Central memory CD8-positive, alpha-beta T cell (primary cell): ENCODE data around the gene RNU6-9.
"Not testable (repeated sequence)": the region's sequence is repeated elsewhere in the genome, so short reads cannot be mapped to it uniquely, and the experiment has no call there.

Experiments
- ATAC-seq: fragments of 150-1000 bp; cut with Tn5 transposase; replicated peaks from 2 replicates; pipeline ENCODE4 v1.10.0; 2022; ENCODE audit warnings: mild to moderate bottlenecking, moderate FRiP score, moderate number of reproducible peaks; ENCODE audit not compliant: poor library complexity, severe bottlenecking; ENCODE audit errors: extremely low read depth
- DNase-seq, 2 donors: peaks; one replicate each; pipeline ENCODE4 v3.0.0; 2021; ENCODE audit warnings: low spot score in 2 of 2
- H3K27ac Mint-ChIP-seq: one replicate; pipeline ENCODE4 v1.8.0; 2022; ENCODE audit warnings: low read depth, mild to moderate bottlenecking, moderate library complexity, mixed read lengths
- H3K27me3 Mint-ChIP-seq: one replicate; pipeline ENCODE4 v1.8.0; 2022; ENCODE audit warnings: mixed read lengths
- H3K36me3 Mint-ChIP-seq: one replicate; pipeline ENCODE4 v1.8.0; 2022; ENCODE audit warnings: mild to moderate bottlenecking, moderate library complexity, mixed read lengths; ENCODE audit not compliant: insufficient read depth
- H3K4me1 Mint-ChIP-seq: one replicate; pipeline ENCODE4 v1.8.0; 2022; ENCODE audit warnings: mixed read lengths
- H3K4me3 Mint-ChIP-seq: one replicate; pipeline ENCODE4 v1.8.0; 2022; ENCODE audit warnings: mild to moderate bottlenecking, moderate library complexity, mixed read lengths
- H3K9me3 Mint-ChIP-seq: one replicate; pipeline ENCODE4 v1.8.0; 2022; ENCODE audit warnings: mixed read lengths

RNU6-9 gene

GRCh38 chr19:892894-893689 is at the start of gene RNU6-9, which contains the start of gene MED16:
TSS of gene RNU6-9 (plus strand) at chr19:893484.
TSS of gene MED16 (minus strand) at chr19:893187. CDS start at chr19:891131, 2,056 bp downstream.
- peak within 1 kb of the TSS; percentile 100 for H3K27ac Mint-ChIP-seq
- no peaks in the 10 kb centered on the region for H3K27me3 Mint-ChIP-seq
- no peaks in the 10 kb centered on the region for H3K9me3 Mint-ChIP-seq

DNA sequence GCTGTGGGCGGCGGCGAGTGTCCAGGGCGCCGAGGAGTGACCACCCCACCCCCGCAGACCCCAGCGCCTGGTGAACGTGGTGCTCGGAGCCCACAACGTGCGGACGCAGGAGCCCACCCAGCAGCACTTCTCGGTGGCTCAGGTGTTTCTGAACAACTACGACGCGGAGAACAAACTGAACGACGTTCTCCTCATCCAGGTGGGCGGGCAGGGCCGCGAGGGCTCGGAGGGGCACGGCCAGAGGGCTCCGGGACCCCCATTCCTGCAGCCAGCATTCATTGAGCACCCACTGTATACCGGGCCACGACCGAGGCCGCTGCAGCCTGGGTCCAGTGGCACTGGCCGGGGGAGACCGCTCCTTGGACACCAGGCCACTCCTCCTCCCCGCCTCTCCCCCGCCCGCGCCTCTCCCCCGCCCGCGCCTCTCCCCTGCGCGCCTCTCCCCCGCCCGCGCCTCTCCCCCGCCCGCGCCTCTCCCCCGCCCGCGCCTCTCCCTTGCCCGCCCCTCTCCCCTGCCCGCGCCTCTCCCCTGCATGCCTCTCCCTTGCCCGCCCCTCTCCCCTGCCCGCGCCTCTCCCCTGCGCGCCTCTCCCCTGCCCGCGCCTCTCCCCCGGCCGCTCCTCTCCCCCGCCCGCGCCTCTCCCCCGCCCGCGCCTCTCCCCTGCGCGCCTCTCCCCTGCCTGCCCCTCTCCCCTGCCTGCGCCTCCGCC is 49.3 kb upstream of the RNU6-9 start:
- Mint-ChIP-seq H3K36me3 (peaks cover 9% of the 10 kb centered on the region), H3K9me3 (peaks cover 5% of the 10 kb centered on the region), H3K27me3 (peaks cover 71% of the 10 kb centered on the region), H3K4me1 (peaks cover 6% of the 10 kb centered on the region), H3K27ac (no peak overlapping the region), H3K4me3 (no peak overlapping the region)
- ATAC-seq: no peak
- DNase-seq: no peak

More at GRCh38 chr19:892894-893689, at the start of gene RNU6-9, which contains the start of gene MED16:
- DNase-seq (peak; percentile 80 to 91), ATAC-seq (peak; percentile 95)
- peaks cover 41% of the 10 kb centered on the region for H3K36me3 Mint-ChIP-seq
- H3K4me1 Mint-ChIP-seq: peaks cover 24% of the 10 kb centered on the region
- H3K4me3 Mint-ChIP-seq: peak within 1 kb of the TSS; percentile 95

DNA sequence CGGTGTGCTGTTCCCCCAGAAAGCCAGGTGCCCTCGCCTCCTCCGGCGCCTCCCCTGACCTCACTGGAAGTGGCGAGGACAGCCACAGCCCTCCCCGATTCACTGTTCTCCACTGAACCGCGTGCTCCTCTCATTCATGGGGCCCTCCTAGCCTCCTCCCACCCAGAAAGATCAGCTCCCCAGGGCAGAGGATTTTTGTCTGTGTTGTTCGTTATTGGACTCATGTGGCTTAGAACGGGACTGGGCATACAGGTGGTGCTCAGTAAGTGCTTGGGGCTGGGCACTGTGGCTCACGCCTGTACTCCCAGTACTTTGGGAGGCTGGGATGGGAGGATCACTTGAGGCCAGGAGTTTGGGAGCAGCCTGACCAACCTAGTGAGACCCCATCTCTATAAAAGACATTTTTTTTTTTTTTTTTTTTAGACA is 48.7 kb upstream of the RNU6-9 start:
- ATAC-seq: peak; percentile 52
- H3K27ac Mint-ChIP-seq: no peak overlapping the region

DNA sequence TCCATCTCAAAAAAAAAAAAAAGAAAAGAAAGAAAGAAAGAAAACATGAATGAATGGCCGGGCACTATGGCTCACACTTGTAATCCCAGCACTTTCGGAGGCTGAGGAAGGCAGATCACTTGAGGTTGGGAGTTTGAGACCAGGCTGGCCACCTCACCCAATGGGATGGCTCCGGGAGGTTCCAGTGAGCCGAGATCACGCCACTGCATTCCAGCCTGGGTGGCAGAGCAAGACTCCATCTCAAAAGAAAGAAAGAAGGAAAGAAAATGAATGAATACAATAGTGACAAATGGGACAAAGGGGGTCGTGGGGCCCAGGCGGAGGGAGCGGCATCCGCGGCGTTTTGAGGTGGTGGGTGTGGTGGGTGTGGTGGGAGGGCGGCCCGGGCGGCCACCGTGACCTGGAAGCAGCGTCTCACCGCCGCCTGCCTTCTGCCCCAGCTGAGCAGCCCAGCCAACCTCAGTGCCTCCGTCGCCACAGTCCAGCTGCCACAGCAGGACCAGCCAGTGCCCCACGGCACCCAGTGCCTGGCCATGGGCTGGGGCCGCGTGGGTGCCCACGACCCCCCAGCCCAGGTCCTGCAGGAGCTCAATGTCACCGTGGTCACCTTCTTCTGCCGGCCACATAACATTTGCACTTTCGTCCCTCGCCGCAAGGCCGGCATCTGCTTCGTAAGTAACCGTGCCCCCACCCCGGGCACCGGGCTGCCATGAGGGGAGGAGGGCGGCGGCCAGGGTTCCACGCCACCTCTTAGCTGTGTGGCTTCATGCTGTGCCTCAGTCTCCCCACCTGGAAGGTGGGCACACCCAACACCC is 47.4 kb upstream of the RNU6-9 start:
- H3K4me1 Mint-ChIP-seq: peaks cover 6% of the 10 kb centered on the region
- H3K4me3 Mint-ChIP-seq: no peak overlapping the region
- peaks cover 80% of the 10 kb centered on the region for H3K27me3 Mint-ChIP-seq
- DNase-seq (no peak), ATAC-seq (no peak)
- H3K9me3 Mint-ChIP-seq: peaks cover 5% of the 10 kb centered on the region
- H3K36me3 Mint-ChIP-seq: peaks cover 7% of the 10 kb centered on the region
- no peak overlapping the region for H3K27ac Mint-ChIP-seq

More for the DNA sequence above, 48.7 kb upstream of the RNU6-9 start:
- H3K4me1 Mint-ChIP-seq: peaks cover 6% of the 10 kb centered on the region
- peaks cover 7% of the 10 kb centered on the region for H3K36me3 Mint-ChIP-seq
- no peak overlapping the region for H3K4me3 Mint-ChIP-seq
- DNase-seq: no peak
- H3K27me3 Mint-ChIP-seq: peaks cover 76% of the 10 kb centered on the region
- peaks cover 5% of the 10 kb centered on the region for H3K9me3 Mint-ChIP-seq

- H3K27ac Mint-ChIP-seq: no peak overlapping the region
- DNase-seq (no peak), ATAC-seq (no peak)
- peaks cover 62% of the 10 kb centered on the region for H3K27me3 Mint-ChIP-seq
- H3K4me1 Mint-ChIP-seq: peaks cover 6% of the 10 kb centered on the region
- H3K9me3 Mint-ChIP-seq: no peaks in the 10 kb centered on the region
- no peak overlapping the region for H3K4me3 Mint-ChIP-seq
- H3K36me3 Mint-ChIP-seq: peaks cover 4% of the 10 kb centered on the region
These were observed 44.8 kb upstream of the RNU6-9 start for GRCh38 chr19:848386-848921.

DNA sequence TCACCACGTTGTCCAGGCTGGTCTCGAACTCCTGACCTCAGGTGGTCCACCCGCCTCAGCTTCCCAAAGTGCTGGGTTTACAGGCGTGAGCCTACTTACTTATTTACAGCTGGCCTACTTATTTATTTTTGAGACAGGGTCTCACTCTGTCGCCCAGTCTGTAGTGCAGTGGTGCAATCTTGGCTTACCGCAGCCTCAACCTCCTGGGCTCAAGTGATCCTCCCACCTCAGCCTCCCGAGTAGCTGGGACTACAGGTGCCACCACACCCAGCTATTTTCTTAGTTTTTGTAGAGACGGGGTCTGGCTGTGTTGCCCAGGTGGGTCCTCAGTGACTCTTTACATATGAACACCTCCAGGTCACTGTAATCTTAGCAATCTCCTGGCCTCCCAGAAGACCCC is 44.1 kb upstream of the RNU6-9 start:
- not testable (repeated sequence) for H3K36me3 Mint-ChIP-seq, ATAC-seq, H3K27ac Mint-ChIP-seq, DNase-seq, H3K4me1 Mint-ChIP-seq, H3K4me3 Mint-ChIP-seq, H3K9me3 Mint-ChIP-seq
- peaks cover 58% of the 10 kb centered on the region for H3K27me3 Mint-ChIP-seq

DNA sequence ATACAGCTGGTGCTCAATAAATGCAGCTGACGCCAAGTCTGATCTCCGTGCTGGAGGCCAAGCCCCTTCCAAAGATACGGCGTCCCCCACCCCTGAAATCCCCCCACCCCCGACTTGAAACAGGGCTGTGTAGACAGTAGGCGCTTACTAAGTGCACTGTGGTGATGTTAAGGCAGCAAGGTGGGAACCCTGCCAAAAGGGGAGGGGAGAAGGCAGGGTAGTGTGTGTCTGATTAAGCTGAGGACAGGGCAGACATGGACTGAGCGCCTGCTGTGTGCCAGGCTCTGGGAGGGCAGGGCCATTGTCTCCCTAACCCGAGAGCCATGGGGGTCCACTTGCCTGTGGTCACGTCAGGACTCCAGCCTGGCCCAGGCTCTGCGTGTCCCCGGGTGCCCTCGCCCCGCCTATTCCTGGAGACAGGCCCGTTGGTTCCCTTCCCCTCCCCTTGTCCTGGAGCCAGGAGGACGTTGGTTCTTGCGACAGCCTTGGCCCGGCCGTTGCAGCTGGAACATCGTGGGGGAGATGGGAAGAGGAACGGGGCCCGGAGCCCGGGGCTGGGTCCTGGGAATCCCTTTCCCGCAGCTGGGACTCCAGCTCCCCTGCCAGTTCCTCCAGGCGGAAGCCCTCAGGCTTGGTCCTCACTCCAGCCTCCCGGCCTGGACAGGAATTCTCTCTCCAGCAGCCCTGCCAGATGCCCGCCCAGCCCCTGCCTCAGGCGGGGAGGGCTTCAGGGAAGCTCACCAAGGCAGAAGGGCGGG is 42.9 kb upstream of the RNU6-9 start:
- no peak overlapping the region for H3K27ac Mint-ChIP-seq
- peaks cover 4% of the 10 kb centered on the region for H3K36me3 Mint-ChIP-seq
- ATAC-seq (no peak), DNase-seq (no peak)
- no peaks in the 10 kb centered on the region for H3K4me1 Mint-ChIP-seq
- no peak overlapping the region for H3K4me3 Mint-ChIP-seq
- H3K27me3 Mint-ChIP-seq: peaks cover 46% of the 10 kb centered on the region
- H3K9me3 Mint-ChIP-seq: no peaks in the 10 kb centered on the region

DNA sequence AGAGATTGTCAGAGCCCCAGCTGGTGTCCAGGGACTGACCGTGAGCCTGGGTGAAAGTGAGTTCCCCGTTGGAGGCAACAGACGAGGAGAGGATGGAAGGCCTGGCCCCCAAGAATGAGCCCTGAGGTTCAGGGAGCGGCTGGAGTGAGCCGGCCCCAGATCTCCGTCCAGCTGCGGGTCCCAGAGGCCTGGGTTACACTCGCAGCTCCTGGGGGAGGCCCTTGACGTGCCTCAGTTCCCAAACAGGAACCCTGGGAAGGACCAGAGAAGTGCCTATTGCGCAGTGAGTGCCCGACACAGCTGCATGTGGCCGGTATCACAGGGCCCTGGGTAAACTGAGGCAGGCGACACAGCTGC is 42.3 kb upstream of the RNU6-9 start:
- no peak overlapping the region for H3K27ac Mint-ChIP-seq
- no peak for ATAC-seq
- DNase-seq: no peak
- H3K9me3 Mint-ChIP-seq: no peaks in the 10 kb centered on the region
- peaks cover 41% of the 10 kb centered on the region for H3K27me3 Mint-ChIP-seq
- H3K4me3 Mint-ChIP-seq: no peak overlapping the region
- peaks cover 4% of the 10 kb centered on the region for H3K36me3 Mint-ChIP-seq
- no peaks in the 10 kb centered on the region for H3K4me1 Mint-ChIP-seq

- no peak within 1 kb of the TSS for H3K27ac Mint-ChIP-seq
- no peak for ATAC-seq
- DNase-seq: no peak
- peaks cover 26% of the 10 kb centered on the region for H3K27me3 Mint-ChIP-seq
- H3K9me3 Mint-ChIP-seq: no peaks in the 10 kb centered on the region
- no peak within 1 kb of the TSS for H3K4me3 Mint-ChIP-seq
- no peaks in the 10 kb centered on the region for H3K4me1 Mint-ChIP-seq
- H3K36me3 Mint-ChIP-seq: peaks cover 4% of the 10 kb centered on the region
These were observed 40.9 kb upstream of the RNU6-9 start, which contains the start of gene ELANE for GRCh38 chr19:852136-853013. TSS of gene ELANE (plus strand) at chr19:852303. CDS start at chr19:852329, 26 bp downstream.

DNA sequence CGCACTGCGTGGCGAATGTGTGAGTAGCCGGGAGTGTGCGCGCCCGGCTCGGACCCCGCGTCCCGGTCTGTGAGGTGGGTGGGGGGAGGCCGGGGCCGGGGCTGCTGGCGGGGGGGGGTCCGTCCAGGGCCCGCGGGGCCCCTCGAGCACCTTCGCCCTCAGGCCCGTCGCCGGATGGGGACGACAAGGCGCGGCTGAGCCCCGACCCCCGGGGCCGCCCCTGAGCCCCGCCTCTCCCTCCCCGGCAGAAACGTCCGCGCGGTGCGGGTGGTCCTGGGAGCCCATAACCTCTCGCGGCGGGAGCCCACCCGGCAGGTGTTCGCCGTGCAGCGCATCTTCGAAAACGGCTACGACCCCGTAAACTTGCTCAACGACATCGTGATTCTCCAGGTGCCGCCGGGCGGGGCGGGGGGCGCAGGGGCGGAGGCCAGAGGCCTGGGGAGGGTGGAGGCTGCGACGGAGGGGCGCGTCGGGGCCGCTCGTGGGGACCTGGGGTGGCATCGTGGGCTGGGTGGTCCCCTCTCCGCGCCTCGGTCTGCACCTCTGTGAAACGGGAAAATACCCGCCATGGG is 40.2 kb upstream of the RNU6-9 start:
- DNase-seq (no peak), ATAC-seq (no peak)
- Mint-ChIP-seq H3K9me3 (no peaks in the 10 kb centered on the region), H3K4me1 (no peaks in the 10 kb centered on the region), H3K4me3 (no peak overlapping the region), H3K36me3 (peaks cover 3% of the 10 kb centered on the region), H3K27ac (no peak overlapping the region), H3K27me3 (peaks cover 22% of the 10 kb centered on the region)
